K562 (cell line): ENCODE data around the gene MFF. TPM values are rescaled to one million over a fixed set of nuclear protein-coding genes. Genes with fewer than 3 reads are reported as not detected.

Experiments
- BRF2 ChIP-seq: IDR thresholded peaks from 3 replicates; pipeline ENCODE4 v1.6.1; 2011; ENCODE audit warnings: borderline replicate concordance, mild to moderate bottlenecking; ENCODE audit not compliant: insufficient read length, insufficient read depth
- EP400 ChIP-seq: fragments of 450-650 bp; IDR thresholded peaks from 2 replicates; pipeline ENCODE4 v1.6.1; 2017; ENCODE audit warnings: antibody characterized with exemption, mild to moderate bottlenecking, moderate library complexity
- POLR2AphosphoS2 ChIP-seq: IDR thresholded peaks from 2 replicates; pipeline ENCODE4 v1.6.1; 2012; ENCODE audit warnings: low read length, improper control_type of control experiment
- ZMIZ1 ChIP-seq, 2 experiments: fragments of 150-350 bp in 1 of 2; IDR thresholded peaks; 2 replicates each; pipeline ENCODE4 v1.6.1; 2012 to 2016; ENCODE audit warnings: low read depth in 2 of 2, low read length in 2 of 2, mild to moderate bottlenecking in 1 of 2, moderate library complexity in 1 of 2
- ZNF253 ChIP-seq: fragments of 250-450 bp; sonication (Bioruptor Pico); conservative IDR thresholded peaks from 2 replicates; pipeline ENCODE4 v1.6.1; 2021; ENCODE audit warnings: mild to moderate bottlenecking
- polyA plus RNA-seq, 8 experiments: library from polyadenylated mRNA; depleted of rRNA in 4 of 8; stranded (reverse) in 5 of 8; unstranded in 3 of 8; fragments of >200 nt; fragmentation: Nextera tagmentation in 2 of 8; fragmentation: Illumina TruSeq in 1 of 8; extraction: Ambion mirVana in 2 of 8; extraction: Trizol in 1 of 8; gene quantifications; 2 replicates each; pipeline versions ENCODE4 v1.2.1 to v1.2.3, GENCODE V29; 2011 to 2014; ENCODE audit warnings: inconsistent platforms in 1 of 8, missing spikeins in 1 of 8
- total RNA-seq, 7 experiments: library from RNA; depleted of rRNA in 6 of 7; stranded (reverse); fragments of >200 nt in 6 of 7; fragmentation: Illumina TruSeq in 2 of 7; extraction: Trizol in 2 of 7; gene quantifications; 2 replicates each; pipeline versions ENCODE4 v1.2.1 to v1.2.3, GENCODE V29; 2011 to 2021; ENCODE audit warnings: low replicate concordance in 1 of 7

MFF gene
- total and polyA plus RNA-seq, 9 of the 15 experiments (the other 6 are each of a cell fraction or from before 2014, with no cell fraction given): 9.4 to 75.4 (median 55.7) TPM

- TF ChIP-seq EP400 (no peak), ZNF253 (CRISPR knock-in tag) (no peak), ZMIZ1 (IDR thresholded peaks at IDR 0.05; ENCODE audit: low read depth in 2 of 2, low read length in 2 of 2) (no peak), POLR2AphosphoS2 (no peak), BRF2 (no peak)
Observed at GRCh38 chr2:227389661-227390060, 64.6 kb downstream of the MFF start (continued).
